HCT116 (cell line): ENCODE data around the gene RRAS2. TPM values are rescaled to one million over a fixed set of nuclear protein-coding genes. Genes with fewer than 3 reads are reported as not detected.

Source experiments
- ATAC-seq: fragments of 200-7000 bp; cut with Tn5 transposase; 2 replicates; pipeline ENCODE4 v1.9.1; 2020; ENCODE audit warnings: mild to moderate bottlenecking, moderate library complexity
- BruUV-seq: library from RNA; stranded (reverse); fragments of 400-500 nt; replicated peaks from 2 replicates; lab custom pipeline; 2021; lab: Mats Ljungman, UMichigan
- CTCF ChIA-PET: fragments of 300-600 bp; sonication (Branson Sonifier 250); formaldehyde crosslinking; loops from one replicate; lab custom pipeline; 2021; ENCODE audit warnings: antibody characterized with exemption; lab: Charles Lee
- POLR2A ChIA-PET: fragments of 300-600, 350-600 bp; sonication (Branson Sonifier 250); formaldehyde crosslinking; loops from one replicate; lab custom pipeline; 2021; ENCODE audit warnings: antibody characterized with exemption; lab: Charles Lee
- RAD21 ChIA-PET, 2 experiments: fragments of 300-600 bp; sonication (Branson Sonifier 250); formaldehyde crosslinking; loops; one replicate each; lab custom pipeline; 2023; ENCODE audit warnings: low total read pairs in 2 of 2; ENCODE audit not compliant: uncharacterized antibody in 2 of 2, unreplicated experiment in 2 of 2, low non-redundant PET in 1 of 2; lab: Charles Lee
- DNase-seq: peaks from one replicate; pipeline ENCODE4 v3.0.0-alpha.2; 2010; ENCODE audit warnings: low read depth, low spot score
- H2AFZ ChIP-seq: fragments of 200-600 bp; shearing (Covaris generic), sonication (generic); 2 replicates; pipeline ENCODE4 v1.6.1; 2017; ENCODE audit warnings: low read depth, mixed run types, mixed read lengths, antibody characterized with exemption, low read length; ENCODE audit not compliant: poor library complexity, severe bottlenecking
- H3K27ac ChIP-seq: 2 replicates; pipeline ENCODE4 v1.5.1; 2012; ENCODE audit warnings: low read depth, low read length
- H3K27me3 ChIP-seq: fragments of 200-600 bp; sonication (generic); 2 replicates; pipeline ENCODE4 v1.6.1; 2016; ENCODE audit warnings: mixed run types, low read length, mixed read lengths; ENCODE audit not compliant: insufficient read depth
- H3K36me3 ChIP-seq, 2 experiments: fragments of 200-500 bp in 1 of 2; fragments of 200-600 bp in 1 of 2; sonication (Bioruptor generic) in 1 of 2; sonication (generic) in 1 of 2; 2 replicates each; pipeline versions ENCODE4 v1.5.1 to v1.6.1; 2014 to 2016; ENCODE audit warnings: low read length in 2 of 2, inconsistent platforms in 1 of 2, mixed read lengths in 1 of 2, mixed run types in 1 of 2; ENCODE audit not compliant: insufficient read depth in 2 of 2, control insufficient read depth in 1 of 2
- H3K4me1 ChIP-seq, 2 experiments: fragments of 200-600 bp in 1 of 2; sonication (generic) in 1 of 2; 2 replicates each; pipeline versions ENCODE4 v1.5.1 to v1.6.1; 2012 to 2017; ENCODE audit warnings: low read length in 2 of 2, inconsistent platforms in 1 of 2, mild to moderate bottlenecking in 1 of 2, mixed read lengths in 1 of 2, mixed run types in 1 of 2, moderate library complexity in 1 of 2; ENCODE audit not compliant: insufficient read depth in 2 of 2, control insufficient read depth in 1 of 2
- H3K4me2 ChIP-seq: fragments of 200-600 bp; sonication (generic); 2 replicates; pipeline ENCODE4 v1.6.1; 2017; ENCODE audit warnings: mixed run types, low read length, mixed read lengths
- H3K4me3 ChIP-seq, 2 experiments: fragments of 200-600 bp in 1 of 2; sonication (generic) in 1 of 2; replicated peaks in 1 of 2; 2 replicates each; pipeline ENCODE4 v1.5.1; 2011 to 2016; ENCODE audit warnings: low read length in 2 of 2, control low read depth in 1 of 2, low read depth in 1 of 2, mild to moderate bottlenecking in 1 of 2, mixed read lengths in 1 of 2, mixed run types in 1 of 2
- H3K79me2 ChIP-seq: fragments of 200-600 bp; sonication (generic); 2 replicates; pipeline ENCODE4 v1.6.1; 2017; ENCODE audit warnings: mild to moderate bottlenecking, mixed run types, low read length, moderate library complexity, mixed read lengths; ENCODE audit not compliant: insufficient read depth
- H3K9ac ChIP-seq: fragments of 200-600 bp; sonication (generic); 2 replicates; pipeline ENCODE4 v1.6.1; 2016; ENCODE audit warnings: low read length, mixed read lengths
- H3K9me2 ChIP-seq: fragments of 200-600 bp; sonication (generic), shearing (Covaris generic); 2 replicates; pipeline ENCODE4 v1.6.1; 2017; ENCODE audit warnings: mixed run types, mild to moderate bottlenecking, moderate library complexity; ENCODE audit not compliant: insufficient read depth
- H3K9me3 ChIP-seq, 2 experiments: fragments of 200-500 bp in 1 of 2; fragments of 200-600 bp in 1 of 2; sonication (Bioruptor generic) in 1 of 2; sonication (generic) in 1 of 2; 2 replicates each; pipeline ENCODE4 v1.6.1; 2014 to 2017; ENCODE audit warnings: low read length in 2 of 2, mixed read lengths in 2 of 2, inconsistent platforms in 1 of 2, low read depth in 1 of 2, mild to moderate bottlenecking in 1 of 2, mixed run types in 1 of 2, moderate library complexity in 1 of 2; ENCODE audit not compliant: control insufficient read depth in 1 of 2, insufficient read depth in 1 of 2
- H4K20me1 ChIP-seq: fragments of 200-600 bp; sonication (generic), shearing (Covaris generic); 2 replicates; pipeline ENCODE4 v1.6.1; 2017; ENCODE audit warnings: mixed run types, mild to moderate bottlenecking, moderate library complexity; ENCODE audit not compliant: insufficient read depth
- EGR1 ChIP-seq: IDR thresholded peaks from 2 replicates; pipeline ENCODE4 v1.6.1; 2012; ENCODE audit warnings: low read depth
- EZH2 ChIP-seq: fragments of 200-600 bp; sonication (generic); IDR thresholded peaks from 2 replicates; pipeline ENCODE4 v1.6.1; 2017; ENCODE audit warnings: antibody characterized with exemption, mixed run types
- FOSL1 ChIP-seq: IDR thresholded peaks from 2 replicates; pipeline ENCODE4 v1.6.1; 2012; ENCODE audit warnings: low read depth
- JUND ChIP-seq: IDR thresholded peaks from 2 replicates; pipeline ENCODE4 v1.6.1; 2012
- POLR2A ChIP-seq: IDR thresholded peaks from 2 replicates; pipeline ENCODE4 v1.7.0; 2011; ENCODE audit warnings: borderline replicate concordance; ENCODE audit not compliant: insufficient read depth, insufficient read length; ENCODE audit errors: extremely low read depth
- RAD21 ChIP-seq: IDR thresholded peaks from 2 replicates; pipeline ENCODE4 v1.6.1; 2012; ENCODE audit warnings: low read depth, mild to moderate bottlenecking
- SP1 ChIP-seq: IDR thresholded peaks from 2 replicates; pipeline ENCODE4 v1.6.1; 2012; ENCODE audit warnings: low read depth
- SRF ChIP-seq: IDR thresholded peaks from 2 replicates; pipeline ENCODE4 v1.6.1; 2012; ENCODE audit warnings: low read depth
- TCF7L2 ChIP-seq: IDR thresholded peaks from 2 replicates; pipeline ENCODE4 v1.7.0; 2011; ENCODE audit warnings: borderline replicate concordance, inconsistent platforms; ENCODE audit not compliant: insufficient read depth, insufficient read length; ENCODE audit errors: extremely low read depth
- YY1 ChIP-seq: IDR thresholded peaks from 2 replicates; pipeline ENCODE4 v1.6.1; 2011; ENCODE audit warnings: low read length, low read depth, moderate library complexity, mild to moderate bottlenecking; ENCODE audit not compliant: insufficient replicate concordance; ENCODE audit errors: extremely low read depth
- ZFX ChIP-seq: fragments of 450-650 bp; IDR thresholded peaks from 2 replicates; pipeline ENCODE4 v1.6.1; 2017
- intact Hi-C: fragments of 100-400 bp; cut with micrococcal nuclease; formaldehyde crosslinking; loops from 2 replicates; pipeline ENCODE4 v1.10.0; 2022
- total RNA-seq: library from RNA; stranded (reverse); gene quantifications from one replicate; pipeline ENCODE4 v1.2.1, GENCODE V29; 2021; ENCODE audit not compliant: unreplicated experiment
- TF ChIP-seq, protein P1 (sequence below), 3 experiments: fragments of 200-600 bp in 1 of 3; sonication (generic) in 1 of 3; IDR thresholded peaks in 2 of 3; conservative IDR thresholded peaks in 1 of 3; 2 replicates each; pipeline ENCODE4 v1.5.1; 2012 to 2017; ENCODE audit warnings: low read depth in 2 of 3, low read length in 2 of 3, antibody characterized with exemption in 1 of 3, borderline replicate concordance in 1 of 3, control low read depth in 1 of 3, mild to moderate bottlenecking in 1 of 3, mixed read lengths in 1 of 3, mixed run types in 1 of 3, moderate library complexity in 1 of 3; ENCODE audit not compliant: insufficient read depth in 1 of 3
- TF ChIP-seq, protein P2 (sequence below): IDR thresholded peaks from 2 replicates; pipeline ENCODE4 v1.6.1; 2011; ENCODE audit warnings: mild to moderate bottlenecking, low read length, moderate library complexity; ENCODE audit not compliant: insufficient replicate concordance; ENCODE audit errors: extremely low read depth
- TF ChIP-seq, protein P3 (sequence below): IDR thresholded peaks from 2 replicates; pipeline ENCODE4 v1.6.1; 2012
- TF ChIP-seq, protein P4 (sequence below): IDR thresholded peaks from 2 replicates; pipeline ENCODE4 v1.6.1; 2012

Gene RRAS2
- total RNA-seq, 1 experiment from 2014 or later = 54.5 TPM

DNA sequence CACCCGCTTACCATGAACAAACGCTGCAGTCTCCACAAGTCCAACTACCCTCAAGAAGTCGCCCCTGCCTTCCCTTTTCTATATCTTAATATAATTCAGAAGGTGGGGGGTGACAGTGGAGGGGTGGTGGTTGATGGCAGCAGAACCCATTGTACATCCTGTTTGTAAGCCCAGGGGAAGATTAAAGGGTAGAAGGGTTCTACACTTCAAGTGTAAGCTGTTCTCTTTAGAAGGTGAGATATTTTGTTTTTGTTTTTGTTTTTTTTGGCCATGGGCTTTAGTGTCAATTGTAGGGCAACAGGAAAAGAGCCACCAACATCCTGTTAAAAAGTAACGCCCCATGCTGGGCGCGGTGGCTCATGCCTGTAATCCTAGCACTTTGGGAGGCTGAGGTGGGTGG, 34.9 kb upstream of the RRAS2 start (continued):
- TF ChIP-seq, protein P1, sequence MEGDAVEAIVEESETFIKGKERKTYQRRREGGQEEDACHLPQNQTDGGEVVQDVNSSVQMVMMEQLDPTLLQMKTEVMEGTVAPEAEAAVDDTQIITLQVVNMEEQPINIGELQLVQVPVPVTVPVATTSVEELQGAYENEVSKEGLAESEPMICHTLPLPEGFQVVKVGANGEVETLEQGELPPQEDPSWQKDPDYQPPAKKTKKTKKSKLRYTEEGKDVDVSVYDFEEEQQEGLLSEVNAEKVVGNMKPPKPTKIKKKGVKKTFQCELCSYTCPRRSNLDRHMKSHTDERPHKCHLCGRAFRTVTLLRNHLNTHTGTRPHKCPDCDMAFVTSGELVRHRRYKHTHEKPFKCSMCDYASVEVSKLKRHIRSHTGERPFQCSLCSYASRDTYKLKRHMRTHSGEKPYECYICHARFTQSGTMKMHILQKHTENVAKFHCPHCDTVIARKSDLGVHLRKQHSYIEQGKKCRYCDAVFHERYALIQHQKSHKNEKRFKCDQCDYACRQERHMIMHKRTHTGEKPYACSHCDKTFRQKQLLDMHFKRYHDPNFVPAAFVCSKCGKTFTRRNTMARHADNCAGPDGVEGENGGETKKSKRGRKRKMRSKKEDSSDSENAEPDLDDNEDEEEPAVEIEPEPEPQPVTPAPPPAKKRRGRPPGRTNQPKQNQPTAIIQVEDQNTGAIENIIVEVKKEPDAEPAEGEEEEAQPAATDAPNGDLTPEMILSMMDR (IDR thresholded peaks at IDR 0.05 in 2 of 3, conservative IDR thresholded peaks at IDR 0.05 in 1 of 3; ENCODE audit: borderline replicate concordance in 1 of 3, insufficient read depth in 1 of 3, low read depth in 2 of 3, low read length in 2 of 3) = no peak
- TF ChIP-seq EGR1 (no peak), EZH2 (no peak), ZFX (no peak)

DNA sequence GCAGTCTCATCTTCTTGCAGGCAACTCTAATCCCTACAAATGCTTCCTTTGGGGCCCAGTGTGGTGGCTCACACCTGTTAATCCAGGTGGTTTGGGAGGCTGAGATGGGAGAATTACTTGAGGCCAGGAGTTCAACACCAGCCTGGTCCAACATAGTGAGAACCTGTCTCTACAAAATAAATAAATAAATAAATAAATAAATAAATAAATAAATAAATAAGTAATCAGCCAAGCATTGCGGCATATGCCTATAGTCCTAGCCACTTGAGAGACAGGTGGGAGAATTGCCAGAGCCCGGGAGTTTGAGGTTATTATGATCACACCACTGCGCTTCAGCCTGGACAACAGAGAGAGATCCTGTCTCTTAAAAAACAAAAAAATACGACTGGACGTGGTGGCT, 34.1 kb upstream of the RRAS2 start:
- TF ChIP-seq SRF = no peak
- POLR2A ChIA-PET = no interaction called here
- H3K27me3 ChIP-seq = peaks cover 2% of the 10 kb centered on the region; the same call in 1 of the 2 replicates
- ATAC-seq = no peak
- no peak overlapping the region for H3K4me2 ChIP-seq
- no peaks in the 10 kb centered on the region for H4K20me1 ChIP-seq
- H2AFZ ChIP-seq = no peak overlapping the region
- intact Hi-C loops = no loop called here
- RAD21 ChIA-PET = no interaction called here
- H3K9ac ChIP-seq = no peak overlapping the region
- no peaks in the 10 kb centered on the region for H3K79me2 ChIP-seq
- CTCF ChIA-PET = no interaction called here
- no peak overlapping the region for H3K4me3 ChIP-seq
- no peak overlapping the region for H3K27ac ChIP-seq
- no peak for DNase-seq
- H3K9me2 ChIP-seq = no peaks in the 10 kb centered on the region
- BruUV-seq = no TSS peak
- no peaks in the 10 kb centered on the region for H3K4me1 ChIP-seq
- no peaks in the 10 kb centered on the region for H3K36me3 ChIP-seq
- H3K9me3 ChIP-seq = no peaks in the 10 kb centered on the region

DNA sequence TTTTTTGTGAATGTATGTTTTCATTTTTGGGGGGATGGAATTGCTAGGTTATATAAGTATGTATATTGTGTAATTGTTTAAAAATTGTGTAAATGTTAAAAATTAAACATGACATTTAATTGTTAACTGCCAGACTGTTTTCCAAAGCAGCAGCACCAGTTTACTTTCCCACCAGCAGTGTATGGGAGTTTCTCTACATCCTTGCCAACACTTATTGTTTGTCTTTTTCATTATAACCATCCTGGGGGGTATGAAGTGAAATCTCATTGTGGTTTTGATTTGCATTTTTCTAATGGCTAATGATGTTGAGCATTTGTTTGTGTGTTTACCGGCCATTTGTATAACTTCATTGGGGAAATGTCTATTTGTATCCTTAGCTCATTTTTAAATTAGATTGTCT, 31.7 kb upstream of the RRAS2 start:
- Histone ChIP-seq H3K79me2 (no peaks in the 10 kb centered on the region), H3K4me1 (no peaks in the 10 kb centered on the region), H3K9ac (no peak overlapping the region), H3K27ac (no peak overlapping the region), H3K36me3 (no peaks in the 10 kb centered on the region), H2AFZ (no peak overlapping the region), H4K20me1 (no peaks in the 10 kb centered on the region), H3K9me2 (no peaks in the 10 kb centered on the region), H3K4me3 (no peak overlapping the region), H3K9me3 (no peaks in the 10 kb centered on the region), H3K27me3 (no peaks in the 10 kb centered on the region), H3K4me2 (no peak overlapping the region)
- ATAC-seq (no peak), DNase-seq (no peak)
- RAD21 ChIA-PET = no interaction called here
- no peak for TF ChIP-seq FOSL1
- TF ChIP-seq, protein P2, sequence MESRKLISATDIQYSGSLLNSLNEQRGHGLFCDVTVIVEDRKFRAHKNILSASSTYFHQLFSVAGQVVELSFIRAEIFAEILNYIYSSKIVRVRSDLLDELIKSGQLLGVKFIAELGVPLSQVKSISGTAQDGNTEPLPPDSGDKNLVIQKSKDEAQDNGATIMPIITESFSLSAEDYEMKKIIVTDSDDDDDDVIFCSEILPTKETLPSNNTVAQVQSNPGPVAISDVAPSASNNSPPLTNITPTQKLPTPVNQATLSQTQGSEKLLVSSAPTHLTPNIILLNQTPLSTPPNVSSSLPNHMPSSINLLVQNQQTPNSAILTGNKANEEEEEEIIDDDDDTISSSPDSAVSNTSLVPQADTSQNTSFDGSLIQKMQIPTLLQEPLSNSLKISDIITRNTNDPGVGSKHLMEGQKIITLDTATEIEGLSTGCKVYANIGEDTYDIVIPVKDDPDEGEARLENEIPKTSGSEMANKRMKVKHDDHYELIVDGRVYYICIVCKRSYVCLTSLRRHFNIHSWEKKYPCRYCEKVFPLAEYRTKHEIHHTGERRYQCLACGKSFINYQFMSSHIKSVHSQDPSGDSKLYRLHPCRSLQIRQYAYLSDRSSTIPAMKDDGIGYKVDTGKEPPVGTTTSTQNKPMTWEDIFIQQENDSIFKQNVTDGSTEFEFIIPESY = no peak
- TF ChIP-seq JUND = no peak
- TF ChIP-seq, protein P3, sequence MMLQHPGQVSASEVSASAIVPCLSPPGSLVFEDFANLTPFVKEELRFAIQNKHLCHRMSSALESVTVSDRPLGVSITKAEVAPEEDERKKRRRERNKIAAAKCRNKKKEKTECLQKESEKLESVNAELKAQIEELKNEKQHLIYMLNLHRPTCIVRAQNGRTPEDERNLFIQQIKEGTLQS = no peak
- TF ChIP-seq POLR2A = no peak
- TF ChIP-seq, protein P4, sequence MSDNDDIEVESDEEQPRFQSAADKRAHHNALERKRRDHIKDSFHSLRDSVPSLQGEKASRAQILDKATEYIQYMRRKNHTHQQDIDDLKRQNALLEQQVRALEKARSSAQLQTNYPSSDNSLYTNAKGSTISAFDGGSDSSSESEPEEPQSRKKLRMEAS = no peak
- no peak for TF ChIP-seq EGR1
- no peak for TF ChIP-seq YY1
- TF ChIP-seq SP1 = no peak
- no peak for TF ChIP-seq TCF7L2
- TF ChIP-seq RAD21 = no peak
- intact Hi-C loops = no loop called here
- POLR2A ChIA-PET = no interaction called here
- CTCF ChIA-PET = no interaction called here
- no TSS peak for BruUV-seq
